Measurements from ENCODE around the gene DCAKD.

The DCAKD gene

DNA sequence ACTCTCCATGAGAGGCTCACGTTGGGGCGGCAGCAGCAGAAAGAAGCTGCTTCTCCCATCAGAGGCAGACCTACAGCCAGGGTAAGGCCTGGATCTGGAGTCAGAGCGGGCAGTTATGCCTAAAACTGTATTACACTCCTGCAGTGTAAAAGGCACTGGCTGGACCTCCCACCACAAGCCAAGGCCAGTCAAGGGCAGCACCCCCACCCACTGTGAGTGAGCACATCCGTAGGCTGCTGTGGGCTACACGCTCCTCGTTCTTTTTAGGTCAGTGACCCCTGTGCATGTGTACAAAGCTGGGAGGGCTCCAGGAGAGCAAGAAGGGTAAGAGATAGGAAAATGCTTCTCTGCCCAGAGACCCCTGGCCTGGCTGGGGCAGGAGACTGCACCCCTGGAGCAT, 20.7 kb downstream of the DCAKD start:
- DNase-seq (ENCODE audit: low read depth): no peak

DNA sequence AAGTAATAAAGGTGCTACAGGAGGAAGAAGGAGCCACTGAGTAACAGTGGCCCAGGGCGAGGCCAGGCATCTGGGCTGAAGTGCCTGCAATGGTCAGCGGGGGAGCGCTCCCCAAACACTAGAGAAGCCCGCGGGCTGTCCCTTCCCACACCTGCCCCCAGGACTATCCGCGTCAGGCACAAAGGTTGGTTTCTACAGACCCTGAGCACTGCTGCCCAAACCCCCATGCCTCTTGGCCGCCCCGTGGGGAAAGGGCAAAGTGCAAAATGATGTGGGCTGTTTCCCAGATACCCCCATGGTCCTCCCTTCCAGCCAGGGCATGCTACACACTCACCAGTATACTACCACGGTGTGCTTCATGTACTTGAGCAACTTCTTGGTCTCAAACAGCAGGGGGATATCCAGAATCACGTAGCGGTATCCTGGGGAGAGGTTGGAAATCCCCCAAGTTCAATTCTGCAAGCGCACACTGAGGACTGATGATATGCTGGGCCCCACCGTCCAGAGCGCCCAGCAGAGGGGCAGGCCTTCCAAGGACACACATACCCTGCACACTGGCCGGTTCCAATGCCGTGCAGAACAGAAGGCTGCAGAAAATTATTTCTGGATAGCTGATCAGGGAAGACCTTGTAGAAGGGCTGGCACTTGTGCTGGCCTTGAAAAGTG, 21.5 kb downstream of the DCAKD start:
- no peak for DNase-seq (ENCODE audit: low read depth)

DNA sequence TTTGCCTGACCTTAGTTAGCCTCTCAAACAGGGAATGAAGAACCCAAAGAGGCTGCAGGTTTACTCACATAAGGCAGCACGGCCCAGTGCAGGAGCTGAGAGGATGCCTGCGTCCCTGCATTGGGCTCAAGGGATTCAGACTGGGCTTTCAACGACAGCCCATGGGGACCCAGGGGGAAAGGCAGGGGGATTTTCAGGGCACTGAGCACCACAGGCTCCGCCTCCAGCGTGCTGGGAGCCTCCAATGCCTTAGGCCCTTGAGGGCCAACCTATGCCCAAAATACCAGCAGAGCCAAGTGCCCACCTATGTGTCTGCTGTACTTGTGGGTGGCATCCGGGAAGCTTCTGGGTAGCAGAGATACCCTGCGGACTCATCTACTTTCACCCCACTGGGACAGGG, 22.3 kb downstream of the DCAKD start:
- DNase-seq (ENCODE audit: low read depth): no peak

DNA sequence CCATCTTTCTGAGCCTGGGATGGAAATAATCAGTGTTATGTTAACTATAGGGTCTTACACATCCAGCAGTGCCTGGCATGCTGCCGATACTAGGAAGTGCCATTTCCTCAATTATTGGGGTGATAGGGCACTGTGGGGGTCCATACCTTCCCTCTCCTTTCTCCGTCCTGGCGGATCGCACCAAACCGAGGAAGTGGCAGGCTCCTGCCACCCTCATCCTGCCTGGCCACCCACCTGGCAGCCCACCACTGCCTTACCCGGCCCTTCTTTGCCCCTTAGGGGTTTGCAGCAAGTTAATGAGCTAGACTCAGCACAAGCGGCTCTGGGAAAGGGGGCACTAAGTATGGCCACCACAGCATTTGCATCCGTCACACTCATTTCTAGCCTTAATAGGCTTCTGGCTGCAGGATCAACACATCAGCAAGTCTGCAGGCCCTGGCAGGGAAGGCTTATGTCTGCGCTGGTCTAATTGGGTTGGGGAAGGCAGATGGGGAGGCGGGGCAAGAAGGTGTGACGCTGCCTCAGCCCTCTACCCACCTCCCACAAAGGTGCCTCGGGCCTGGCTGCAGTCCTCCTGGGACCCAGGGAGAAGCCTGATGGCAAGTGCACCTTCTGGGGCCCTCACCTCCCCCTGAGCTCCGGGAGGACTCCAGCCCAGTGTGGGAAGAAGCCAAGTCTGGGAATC, 28.6 kb downstream of the DCAKD start:
- no peak for DNase-seq (ENCODE audit: low read depth)

DNA sequence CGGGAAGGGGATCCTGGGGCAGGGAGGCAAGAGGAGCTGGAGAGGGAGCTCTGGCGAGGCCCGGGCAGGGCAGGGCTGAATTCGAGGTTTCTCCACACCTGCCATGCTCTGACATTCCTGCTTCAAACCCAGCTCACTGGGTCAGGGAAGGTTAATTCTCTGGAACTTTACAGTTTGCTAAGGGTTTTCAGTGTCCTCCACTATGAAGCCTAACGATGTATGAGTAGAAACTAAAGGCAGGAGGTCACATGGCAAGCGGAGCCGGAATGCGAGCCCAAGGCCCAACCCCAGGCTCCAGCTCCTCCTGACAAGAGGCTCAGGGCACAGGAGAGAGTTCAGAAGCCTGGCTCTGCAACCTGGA, 29.2 kb downstream of the DCAKD start:
- no peak for DNase-seq (ENCODE audit: low read depth)

DNA sequence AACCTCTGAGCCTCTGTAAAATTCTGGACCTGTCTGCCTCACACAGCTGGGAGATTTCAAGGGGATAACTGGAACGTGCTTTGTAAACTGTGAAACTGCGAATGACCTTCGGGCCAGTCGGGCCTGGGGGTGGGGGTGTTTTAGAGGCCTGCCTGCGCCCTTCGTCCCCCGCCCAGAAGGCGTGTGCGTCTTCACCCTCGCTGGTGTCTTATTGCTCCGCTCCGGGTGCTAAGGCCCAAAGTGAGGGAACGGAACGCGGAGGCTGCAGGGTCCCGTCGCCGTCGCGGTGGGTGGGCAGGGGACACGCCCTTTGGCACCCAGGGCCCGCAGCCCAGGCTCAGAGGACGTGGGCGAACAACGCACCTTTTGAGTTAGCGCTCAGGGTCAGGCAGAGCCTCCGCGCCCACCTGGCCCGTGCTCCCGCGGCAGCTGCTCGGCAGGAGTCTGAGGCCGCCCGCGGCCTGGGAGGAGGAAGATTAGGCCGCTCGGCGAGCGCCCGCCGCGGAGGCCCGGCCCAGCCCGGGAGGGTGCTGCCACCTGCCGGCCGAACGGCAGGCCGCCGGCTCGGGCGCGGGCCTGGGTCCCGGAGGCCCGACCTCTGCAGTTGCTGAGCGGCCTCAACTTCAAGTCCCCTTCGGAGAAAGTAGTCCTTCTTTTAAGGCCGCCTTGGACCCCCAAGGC, 29.7 kb downstream of the DCAKD start:
- peak; percentile 49 for DNase-seq (ENCODE audit: low read depth)

DNA sequence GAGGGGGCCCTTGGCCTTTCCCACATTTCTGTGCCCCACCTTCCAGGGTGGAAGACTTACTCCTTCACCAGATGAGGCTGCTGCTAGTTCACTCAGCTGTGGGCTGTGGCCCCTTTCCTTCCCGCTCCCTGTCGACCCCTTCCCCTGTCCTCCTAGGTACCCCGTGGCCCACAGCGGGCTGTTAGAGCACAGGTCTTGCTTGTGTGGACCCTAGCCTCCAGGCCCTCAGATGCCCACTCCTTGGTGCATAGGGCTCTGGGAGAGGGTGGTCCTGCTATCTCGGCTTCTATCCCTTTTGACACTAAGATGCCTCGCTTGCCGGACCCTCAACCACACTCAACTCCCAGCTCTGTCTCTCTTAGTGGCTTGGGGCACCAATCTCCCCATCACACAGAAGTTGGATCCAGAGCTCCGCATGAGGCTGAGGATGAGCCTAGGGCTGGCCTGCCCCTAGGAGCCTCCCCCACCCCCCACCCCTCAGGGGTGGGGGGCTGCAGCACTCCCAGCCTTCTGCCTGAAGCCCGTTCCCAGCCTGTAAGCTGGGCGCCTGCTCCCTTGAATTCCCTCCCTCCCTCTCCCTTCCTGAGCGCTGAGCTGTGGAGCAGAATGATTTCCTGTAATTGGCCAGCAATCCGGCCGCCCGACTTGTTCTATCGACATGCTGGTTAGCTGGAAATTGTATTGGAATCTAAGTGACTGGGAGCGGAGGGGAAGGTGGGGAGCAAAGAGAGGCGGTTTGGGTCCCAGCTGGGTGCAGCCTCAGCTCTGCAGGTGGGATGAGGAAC, 30.9 kb downstream of the DCAKD start:
- DNase-seq (ENCODE audit: low read depth): no peak

DNA sequence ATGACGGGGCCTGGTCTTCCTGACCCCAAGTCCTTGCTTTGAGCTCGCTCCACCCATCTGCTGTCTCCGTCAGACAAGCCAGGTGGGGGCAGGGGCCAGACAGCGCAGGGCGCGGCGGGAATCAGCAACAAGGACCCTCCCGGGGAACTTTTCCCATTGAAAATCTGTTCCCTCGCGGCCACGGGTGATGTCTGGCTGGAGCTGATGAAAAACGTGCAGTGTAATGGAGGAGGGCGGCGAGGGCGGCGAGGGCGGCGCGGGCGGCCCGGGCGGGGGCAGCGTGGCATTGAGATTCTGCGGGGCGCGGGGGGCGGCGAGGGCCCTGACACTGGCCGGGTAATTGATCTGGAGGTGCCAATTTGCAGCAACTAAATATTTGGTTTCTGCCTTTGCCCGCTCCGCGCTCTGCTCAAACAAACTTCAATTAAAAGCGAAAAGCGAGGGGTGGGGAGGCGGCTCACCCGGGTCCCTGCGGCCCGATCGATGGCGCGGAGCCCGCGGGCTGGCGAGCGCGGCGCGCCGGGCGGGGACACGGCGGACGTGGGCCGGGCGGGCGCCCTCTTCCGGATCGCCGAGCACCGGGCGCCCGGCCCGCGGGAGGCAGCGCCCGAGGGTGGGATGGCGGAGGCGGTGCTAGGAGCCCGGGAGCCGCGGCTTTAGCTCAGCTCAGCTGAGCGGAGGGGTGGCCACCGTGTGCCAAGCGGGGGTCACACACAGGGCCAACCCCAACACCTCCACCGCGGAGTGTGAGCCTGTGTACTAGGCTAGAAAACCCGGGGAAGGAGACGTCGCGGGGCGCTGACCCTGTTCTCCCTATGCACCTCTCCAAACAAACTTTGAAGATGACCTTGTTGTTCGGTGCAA, 32.4 kb downstream of the DCAKD start:
- DNase-seq (ENCODE audit: low read depth): peak; percentile 17

DNA sequence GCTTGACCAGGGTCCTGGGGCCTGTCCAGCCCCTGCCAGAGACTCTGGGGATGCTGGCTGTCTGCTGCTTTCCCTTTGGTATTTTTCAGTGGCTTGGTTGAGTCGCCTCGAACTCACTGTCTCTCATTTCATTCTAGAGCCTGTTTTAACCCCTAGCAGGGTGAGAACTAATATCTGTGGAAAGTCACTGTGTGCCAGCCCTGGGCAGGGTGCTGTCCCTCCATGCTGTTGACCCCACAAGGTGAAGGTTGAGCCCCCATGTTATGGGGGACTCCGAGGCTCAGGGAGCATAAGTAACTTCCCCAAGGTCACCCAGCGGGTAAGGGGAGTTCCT, 33.0 kb downstream of the DCAKD start:
- no peak for DNase-seq (ENCODE audit: low read depth)

DNA sequence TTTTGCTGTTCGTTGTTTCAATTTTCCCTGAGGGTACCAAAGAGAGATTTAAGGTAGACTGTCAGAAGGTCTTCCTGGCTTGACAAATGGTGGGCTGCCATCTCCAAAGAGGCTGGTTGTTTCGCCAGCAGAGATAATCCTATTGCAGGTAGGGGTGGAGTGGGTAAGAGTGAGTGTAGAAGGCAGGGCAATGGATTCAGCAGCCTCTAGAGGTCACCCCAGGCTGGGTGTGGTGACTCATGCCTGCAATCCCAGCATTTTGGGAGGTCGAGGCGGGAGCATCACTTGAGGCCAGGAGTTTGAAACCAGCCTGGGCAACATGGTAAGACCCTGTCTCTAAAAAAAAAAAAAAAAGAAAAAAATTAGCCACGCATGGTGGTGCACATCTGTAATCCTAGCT, 34.6 kb downstream of the DCAKD start:
- DNase-seq (ENCODE audit: low read depth): no peak

DNA sequence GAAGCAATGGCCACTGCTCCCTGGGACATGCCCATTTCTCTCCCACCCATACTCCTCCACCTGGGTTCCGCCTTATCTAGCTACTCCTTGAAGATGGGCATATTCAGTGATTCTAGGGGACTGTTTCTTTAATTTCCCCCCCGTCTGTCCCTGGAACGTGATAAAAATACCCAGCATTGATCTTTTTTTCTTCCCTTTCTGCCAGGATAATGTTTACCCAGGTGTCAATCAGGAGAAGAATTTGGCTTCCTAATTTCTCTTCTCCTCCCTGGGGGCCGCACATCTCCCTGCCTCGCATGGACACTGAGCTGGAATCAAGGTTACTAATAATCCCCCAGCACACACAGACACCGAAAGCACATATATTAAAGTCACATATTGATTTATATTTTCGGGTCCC, 35.2 kb downstream of the DCAKD start:
- DNase-seq (ENCODE audit: low read depth): no peak

DNA sequence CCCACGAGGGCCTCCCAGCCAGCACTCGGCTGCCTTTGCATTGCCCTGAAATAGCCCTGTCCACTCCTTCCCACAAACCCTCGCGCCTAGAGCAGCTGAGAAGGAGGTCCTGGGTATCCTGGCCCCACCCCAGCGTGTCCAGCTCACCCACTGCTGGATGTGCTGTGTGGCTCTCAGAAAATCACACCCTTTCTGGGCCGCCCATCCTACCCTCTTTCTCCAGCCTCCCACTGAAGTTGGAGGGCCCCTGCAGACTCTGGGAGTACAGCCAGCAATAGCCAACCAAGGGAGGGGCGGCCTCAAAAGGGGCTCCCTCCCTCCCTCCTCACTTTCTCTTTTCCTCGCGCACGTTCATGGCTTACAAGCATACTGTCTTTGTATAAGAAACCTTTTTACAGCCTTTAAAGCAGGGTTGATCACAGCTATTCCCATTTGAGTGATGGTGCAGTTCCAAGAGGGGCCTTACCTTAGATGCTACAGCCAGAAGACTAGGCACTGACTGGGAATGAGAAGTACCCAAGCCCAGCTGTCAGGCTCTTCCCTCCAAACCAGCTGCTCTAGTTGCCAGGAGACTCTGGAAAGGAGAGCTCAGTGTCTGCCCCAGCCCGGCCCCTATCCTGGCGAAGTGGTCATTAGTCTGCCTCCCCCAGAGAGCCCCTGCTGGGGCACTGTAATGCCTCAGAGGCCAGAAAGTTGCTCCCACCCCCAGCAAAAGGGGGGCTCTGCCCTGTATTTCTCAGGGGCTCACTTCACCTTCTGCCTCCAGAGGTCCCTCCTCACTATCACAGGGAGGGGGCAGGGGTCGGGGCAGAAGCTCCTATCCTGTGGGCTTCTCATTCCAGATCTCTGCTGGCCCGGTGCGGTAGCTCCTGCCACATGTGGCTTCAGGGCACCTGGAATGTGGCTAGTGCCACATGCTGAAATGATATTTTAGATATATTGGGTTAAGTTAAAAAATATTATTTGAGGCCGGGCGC, 38.1 kb downstream of the DCAKD start:
- DNase-seq (ENCODE audit: low read depth): no peak

DNA sequence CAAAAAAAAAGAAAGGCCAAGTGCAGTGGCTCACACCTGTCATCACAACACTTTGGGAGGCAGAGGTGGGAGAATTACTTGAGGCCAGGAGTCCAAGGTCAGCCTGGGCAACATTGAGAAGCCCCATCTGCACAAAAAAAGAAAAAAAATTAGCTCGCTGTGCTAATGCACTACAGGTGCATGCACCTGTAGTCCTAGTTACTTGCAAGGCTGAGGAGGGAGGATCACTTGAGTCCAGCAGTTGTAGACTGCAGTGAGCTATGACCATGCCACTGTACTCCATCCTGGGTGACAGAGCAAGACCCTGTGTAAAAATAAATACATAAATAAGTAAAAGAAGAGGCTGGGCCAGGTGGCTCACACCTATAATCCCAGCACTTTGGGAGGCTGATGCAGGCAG, 39.7 kb downstream of the DCAKD start:
- no peak for DNase-seq (ENCODE audit: low read depth)

DNA sequence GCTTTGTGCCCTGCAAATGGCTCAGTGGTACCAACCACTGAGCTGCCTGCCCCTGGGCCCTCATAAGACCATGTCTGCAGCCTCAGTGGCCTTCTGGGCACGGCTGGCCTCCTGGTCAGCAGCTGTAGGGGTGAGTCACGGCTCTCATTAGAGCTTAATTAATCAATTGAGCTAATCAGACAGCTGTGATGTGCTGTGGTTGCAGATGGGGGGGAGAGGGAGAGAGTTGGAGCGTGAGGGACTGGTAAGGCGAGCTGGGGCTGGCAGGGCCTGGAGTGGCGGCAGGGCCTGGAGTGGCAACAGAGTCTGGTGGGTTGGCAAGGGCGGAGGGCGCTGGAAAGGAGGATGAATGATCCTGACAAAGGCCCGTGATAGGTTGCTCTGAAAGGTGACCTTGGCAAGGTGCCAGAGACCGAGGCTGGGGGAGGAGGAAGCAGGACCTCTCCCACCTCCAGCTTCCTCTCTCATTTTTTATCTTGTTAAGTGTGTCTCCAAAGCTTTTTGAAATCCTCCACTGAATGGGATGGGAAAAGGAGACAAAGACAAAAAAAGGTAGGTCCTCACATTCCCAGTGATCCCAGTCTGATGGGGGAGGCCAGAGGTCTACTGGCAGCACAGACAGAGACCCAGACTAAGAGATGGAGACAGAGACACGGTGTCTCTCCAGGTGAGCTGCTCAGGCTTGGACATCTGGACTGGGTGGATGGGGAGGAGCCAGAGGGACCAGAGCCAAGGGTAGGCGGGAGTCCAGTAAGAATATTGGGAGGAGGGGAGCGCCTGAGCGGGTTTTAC, 41.6 kb downstream of the DCAKD start:
- DNase-seq (ENCODE audit: low read depth): no peak

DNA sequence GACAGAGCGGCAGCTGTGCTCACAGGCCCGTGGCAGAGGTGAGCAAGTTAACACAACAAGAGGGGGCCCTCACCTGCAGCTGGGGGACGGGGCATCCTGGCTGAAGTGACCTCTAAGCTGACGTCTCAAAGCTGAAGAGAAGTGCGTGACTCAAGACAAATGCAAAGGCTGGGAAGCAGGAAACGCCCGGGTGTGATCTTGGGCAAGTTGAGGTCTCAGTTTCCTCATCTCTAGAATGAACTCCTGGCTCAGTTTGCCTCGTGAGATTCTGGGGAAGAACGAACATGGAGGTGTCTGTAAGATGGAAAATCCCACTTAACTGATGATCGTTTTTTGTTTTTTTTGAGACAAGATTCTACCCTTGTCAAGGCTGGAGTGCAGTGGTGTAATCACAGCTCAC, 43.2 kb downstream of the DCAKD start:
- DNase-seq (ENCODE audit: low read depth): no peak

DNA sequence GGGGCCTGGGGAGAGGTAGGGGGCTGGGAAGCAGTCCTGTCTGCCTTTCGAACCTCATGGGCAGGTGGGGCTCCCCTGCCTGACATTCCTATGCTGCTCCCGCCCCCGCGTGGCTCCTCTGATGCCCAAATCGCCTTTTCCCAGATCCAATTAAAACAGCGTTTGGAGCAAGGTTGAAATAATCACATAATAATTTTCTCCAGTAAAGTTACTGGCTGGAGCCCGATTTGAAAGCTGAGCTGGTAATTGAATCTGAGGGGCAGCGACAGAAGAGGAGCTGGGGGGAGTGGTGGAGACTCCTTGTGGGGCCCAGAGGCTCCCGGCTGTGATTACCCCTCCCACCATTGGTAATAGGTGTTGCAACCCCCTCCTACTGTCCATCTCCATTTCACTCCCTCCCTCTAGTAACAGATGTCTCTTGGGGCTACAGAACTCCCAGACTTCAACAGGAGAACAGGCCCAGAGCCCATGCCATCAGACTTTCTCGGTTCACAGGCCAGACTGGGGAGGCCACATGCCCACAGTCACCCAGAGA, 44.4 kb downstream of the DCAKD start:
- no peak for DNase-seq (ENCODE audit: low read depth)

DNA sequence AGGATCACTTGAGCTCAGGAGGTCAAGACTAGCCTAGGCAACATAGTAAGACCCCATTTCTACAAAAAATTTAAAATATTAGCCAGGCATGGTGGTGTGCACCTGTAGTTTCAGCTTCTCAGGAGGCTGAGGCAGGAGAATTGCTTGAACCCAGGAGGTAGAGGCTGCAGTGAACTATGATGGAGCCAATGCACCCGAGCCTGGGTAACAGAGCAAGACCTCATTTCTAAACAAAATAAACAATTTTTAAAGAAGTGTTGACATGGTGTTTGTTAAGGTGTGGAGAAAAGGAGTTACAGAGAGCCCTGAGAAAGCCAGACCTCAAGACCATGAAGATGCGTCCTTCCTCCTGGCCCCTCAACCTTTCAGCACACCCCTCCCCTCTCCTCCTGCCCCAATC, 45.7 kb downstream of the DCAKD start:
- no peak for DNase-seq (ENCODE audit: low read depth)

DNA sequence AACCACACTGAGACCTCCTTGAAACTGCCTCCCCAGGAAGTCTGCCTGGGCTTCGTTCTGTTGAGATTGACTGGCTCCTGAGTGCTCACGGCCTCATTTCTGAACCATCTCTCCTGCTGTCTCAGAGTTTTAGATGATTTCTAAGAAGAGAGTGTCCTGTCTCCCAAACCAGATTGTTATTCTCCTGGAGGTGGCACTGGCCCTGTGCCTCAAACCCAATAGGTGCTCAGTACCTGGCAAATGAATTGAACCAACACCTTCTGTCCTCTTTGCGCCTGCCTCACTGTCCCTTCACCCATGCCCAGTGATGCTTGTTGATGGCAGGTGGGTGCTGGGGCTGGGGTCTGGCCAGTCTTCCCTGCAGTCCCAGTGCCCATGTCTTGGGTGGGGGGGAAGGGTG, 47.0 kb downstream of the DCAKD start:
- DNase-seq (ENCODE audit: low read depth): no peak

DNA sequence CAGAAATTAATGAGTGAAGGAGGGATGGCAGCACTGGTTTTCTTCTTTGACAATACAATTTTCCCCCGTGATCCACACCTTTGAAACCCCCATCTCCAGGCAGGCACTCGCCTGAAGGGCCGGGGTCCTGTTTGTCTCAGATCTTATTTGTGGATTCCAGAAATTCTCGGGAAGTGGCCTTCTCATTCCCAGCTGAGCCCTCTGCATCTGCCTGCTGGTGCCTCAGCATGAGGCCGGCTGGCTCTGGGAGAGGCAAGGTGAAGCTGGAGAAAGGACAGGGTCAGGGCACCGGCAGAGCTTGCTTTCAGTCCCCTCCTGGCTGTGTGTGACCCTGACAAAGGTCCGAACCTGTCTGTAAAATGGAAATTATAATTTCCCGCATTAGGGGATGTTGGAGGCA, 47.6 kb downstream of the DCAKD start:
- no peak for DNase-seq (ENCODE audit: low read depth)

DNA sequence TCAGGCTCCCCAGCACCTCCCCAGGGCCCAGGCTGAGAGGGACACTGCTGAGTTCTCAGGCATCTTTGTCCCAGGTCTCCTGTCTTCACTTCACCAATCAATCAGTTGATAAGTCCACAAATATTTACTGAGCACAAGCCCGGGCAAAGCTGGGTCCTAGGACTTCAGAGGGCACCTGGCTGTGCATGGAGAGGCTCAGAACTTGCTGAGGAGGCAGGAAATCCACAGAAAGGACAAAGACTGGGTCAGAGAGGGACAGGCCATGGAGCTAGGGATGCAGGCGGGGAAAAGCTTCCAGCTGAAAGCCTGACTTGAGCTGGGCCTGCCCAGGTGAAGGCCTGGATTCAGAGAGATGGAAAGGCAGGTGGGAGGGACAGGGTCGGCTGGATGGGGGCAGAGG, 50.1 kb downstream of the DCAKD start:
- DNase-seq (ENCODE audit: low read depth): no peak
